Measurements from ENCODE around the gene TMEM235.
"Not testable (repeated sequence)": the region's sequence is repeated elsewhere in the genome, so short reads cannot be mapped to it uniquely, and the experiment has no call there.

The TMEM235 gene

GRCh38 chr17:78251773-78252103 is 20.3 kb downstream of the TMEM235 start:
- H3K27ac Mint-ChIP-seq, result no peak overlapping the region
- H3K4me1 Mint-ChIP-seq, result peaks cover 27 to 44% of the 10 kb centered on the region in 2 donors
- ATAC-seq (replicated peaks), result no peak

GRCh38 chr17:78252111-78252634 is 20.7 kb downstream of the TMEM235 start:
- no peaks in the 10 kb centered on the region for H3K9me3 Mint-ChIP-seq
- peaks cover 28 to 44% of the 10 kb centered on the region in 2 donors for H3K4me1 Mint-ChIP-seq
- H3K27me3 Mint-ChIP-seq, result peaks cover 0 to 24% of the 10 kb centered on the region in 2 donors
- no peaks in the 10 kb centered on the region for H3K36me3 Mint-ChIP-seq
- no peak overlapping the region for H3K27ac Mint-ChIP-seq
- ATAC-seq (replicated peaks) (peak; percentile 38 to 49), DNase-seq (peak; percentile 35)
- no peak overlapping the region for H3K4me3 Mint-ChIP-seq

More at GRCh38 chr17:78251773-78252103, 20.3 kb downstream of the TMEM235 start:
- Mint-ChIP-seq H3K9me3 (no peaks in the 10 kb centered on the region), H3K27me3 (peaks cover 0 to 19% of the 10 kb centered on the region in 2 donors), H3K4me3 (no peak overlapping the region), H3K36me3 (no peaks in the 10 kb centered on the region)
- no peak for DNase-seq

GRCh38 chr17:78252701-78253635 is 21.5 kb downstream of the TMEM235 start:
- Mint-ChIP-seq H3K4me1 (peaks cover 34 to 49% of the 10 kb centered on the region in 2 donors), H3K4me3 (peak overlapping the region in 1 of 2 donors; percentile 62), H3K27me3 (peaks cover 4 to 29% of the 10 kb centered on the region in 2 donors), H3K36me3 (no peaks in the 10 kb centered on the region), H3K27ac (no peak overlapping the region), H3K9me3 (no peaks in the 10 kb centered on the region)
- DNase-seq (no peak), ATAC-seq (replicated peaks) (peak in 1 of 2 donors; percentile 4)

- Mint-ChIP-seq H3K4me3 (peak overlapping the region; percentile 83 to 94), H3K4me1 (peaks cover 39 to 56% of the 10 kb centered on the region in 2 donors), H3K27me3 (peaks cover 9 to 32% of the 10 kb centered on the region in 2 donors)
- H3K36me3 Mint-ChIP-seq; ATAC-seq (replicated peaks); DNase-seq; H3K9me3 Mint-ChIP-seq; H3K27ac Mint-ChIP-seq: not testable (repeated sequence)
Measured at GRCh38 chr17:78253636-78253945, 22.2 kb downstream of the TMEM235 start.

- ATAC-seq (replicated peaks) (peak; percentile 75 to 78), DNase-seq (peak; percentile 69)
- Mint-ChIP-seq H3K36me3 (no peaks in the 10 kb centered on the region), H3K4me3 (peak overlapping the region; percentile 83 to 94), H3K4me1 (peaks cover 39 to 58% of the 10 kb centered on the region in 2 donors), H3K27ac (peak overlapping the region; percentile 43), H3K27me3 (peaks cover 11 to 33% of the 10 kb centered on the region in 2 donors), H3K9me3 (no peaks in the 10 kb centered on the region)
Measured at GRCh38 chr17:78253946-78254672, 22.7 kb downstream of the TMEM235 start.

GRCh38 chr17:78255029-78255656 is 23.7 kb downstream of the TMEM235 start:
- ATAC-seq (replicated peaks), result no peak
- peaks cover 37 to 58% of the 10 kb centered on the region in 2 donors for H3K4me1 Mint-ChIP-seq
- peak overlapping the region in 1 of 2 donors; percentile 59 for H3K4me3 Mint-ChIP-seq
- H3K9me3 Mint-ChIP-seq, result no peaks in the 10 kb centered on the region
- no peak for DNase-seq
- H3K27ac Mint-ChIP-seq, result no peak overlapping the region
- H3K36me3 Mint-ChIP-seq, result no peaks in the 10 kb centered on the region
- peaks cover 11 to 34% of the 10 kb centered on the region in 2 donors for H3K27me3 Mint-ChIP-seq

- no peaks in the 10 kb centered on the region for H3K36me3 Mint-ChIP-seq
- peaks cover 11 to 34% of the 10 kb centered on the region in 2 donors for H3K27me3 Mint-ChIP-seq
- DNase-seq, result no peak
- H3K9me3 Mint-ChIP-seq, result no peaks in the 10 kb centered on the region
- ATAC-seq (replicated peaks), result no peak
- H3K4me3 Mint-ChIP-seq, result peak overlapping the region in 1 of 2 donors; percentile 14
- peaks cover 32 to 48% of the 10 kb centered on the region in 2 donors for H3K4me1 Mint-ChIP-seq
- no peak overlapping the region for H3K27ac Mint-ChIP-seq
Measured at GRCh38 chr17:78255953-78256706, 24.7 kb downstream of the TMEM235 start.

- peak overlapping the region in 1 of 2 donors; percentile 14 for H3K4me3 Mint-ChIP-seq
- ATAC-seq (replicated peaks), result no peak
- H3K27ac Mint-ChIP-seq, result no peak overlapping the region
- H3K27me3 Mint-ChIP-seq, result peaks cover 11 to 34% of the 10 kb centered on the region in 2 donors
- H3K9me3 Mint-ChIP-seq, result no peaks in the 10 kb centered on the region
- DNase-seq, result no peak
- no peaks in the 10 kb centered on the region for H3K36me3 Mint-ChIP-seq
- H3K4me1 Mint-ChIP-seq, result peaks cover 24 to 40% of the 10 kb centered on the region in 2 donors
Measured at GRCh38 chr17:78256707-78257591, 25.5 kb downstream of the TMEM235 start.

GRCh38 chr17:78257810-78258322 is 26.4 kb downstream of the TMEM235 start:
- Mint-ChIP-seq H3K27ac (peak overlapping the region; percentile 76), H3K36me3 (no peaks in the 10 kb centered on the region), H3K9me3 (no peaks in the 10 kb centered on the region), H3K4me3 (peak overlapping the region; percentile 15 to 39), H3K27me3 (peaks cover 11 to 34% of the 10 kb centered on the region in 2 donors), H3K4me1 (peaks cover 17 to 37% of the 10 kb centered on the region in 2 donors)
- peak; percentile 42 for DNase-seq
- ATAC-seq (replicated peaks), result peak; percentile 61 to 62

GRCh38 chr17:78258323-78259191 is 27.1 kb downstream of the TMEM235 start:
- peak overlapping the region; percentile 76 for H3K27ac Mint-ChIP-seq
- no peaks in the 10 kb centered on the region for H3K36me3 Mint-ChIP-seq
- no peak for DNase-seq
- H3K4me3 Mint-ChIP-seq, result peak overlapping the region; percentile 15 to 23
- peaks cover 11 to 39% of the 10 kb centered on the region in 2 donors for H3K27me3 Mint-ChIP-seq
- peak; percentile 15 to 27 for ATAC-seq (replicated peaks)
- H3K4me1 Mint-ChIP-seq, result peaks cover 19 to 38% of the 10 kb centered on the region in 2 donors
- no peaks in the 10 kb centered on the region for H3K9me3 Mint-ChIP-seq

GRCh38 chr17:78259192-78259554 is 27.7 kb downstream of the TMEM235 start:
- H3K27me3 Mint-ChIP-seq, result peaks cover 11 to 39% of the 10 kb centered on the region in 2 donors
- H3K9me3 Mint-ChIP-seq, result no peaks in the 10 kb centered on the region
- DNase-seq (no peak), ATAC-seq (replicated peaks) (no peak)
- H3K27ac Mint-ChIP-seq, result no peak overlapping the region
- H3K36me3 Mint-ChIP-seq, result no peaks in the 10 kb centered on the region
- peaks cover 17 to 34% of the 10 kb centered on the region in 2 donors for H3K4me1 Mint-ChIP-seq
- no peak overlapping the region for H3K4me3 Mint-ChIP-seq
